UCSD-AML1 (cell line): Measurements from ENCODE around the gene VSTM2A.

Experiments used
- DNase-seq: peaks from one replicate; lab custom pipeline; 2025; ENCODE audit not compliant: unreplicated experiment; lab: John Stamatoyannopoulos, UW

The VSTM2A gene

GRCh38 chr7:54615537-54615936 is 73.4 kb downstream of the VSTM2A start:
- no peak for DNase-seq
